H4 (cell line): Measurements from ENCODE around the gene SLC35E4. TPM values are rescaled to one million over a fixed set of nuclear protein-coding genes. Genes with fewer than 3 reads are reported as not detected.
"Not testable (repeated sequence)": the region's sequence is repeated elsewhere in the genome, so short reads cannot be mapped to it uniquely, and the experiment has no call there.

Experiments
- DNase-seq: peaks from one replicate; pipeline ENCODE4 v3.0.0-alpha.2; 2015; ENCODE audit warnings: low spot score
- total RNA-seq: library from RNA; depleted of rRNA; stranded (reverse); fragments of >200 nt; shearing (Covaris generic); gene quantifications from 2 replicates; pipeline ENCODE4 v1.2.3, GENCODE V29; 2014; rRNA removed

SLC35E4 gene, protein sequence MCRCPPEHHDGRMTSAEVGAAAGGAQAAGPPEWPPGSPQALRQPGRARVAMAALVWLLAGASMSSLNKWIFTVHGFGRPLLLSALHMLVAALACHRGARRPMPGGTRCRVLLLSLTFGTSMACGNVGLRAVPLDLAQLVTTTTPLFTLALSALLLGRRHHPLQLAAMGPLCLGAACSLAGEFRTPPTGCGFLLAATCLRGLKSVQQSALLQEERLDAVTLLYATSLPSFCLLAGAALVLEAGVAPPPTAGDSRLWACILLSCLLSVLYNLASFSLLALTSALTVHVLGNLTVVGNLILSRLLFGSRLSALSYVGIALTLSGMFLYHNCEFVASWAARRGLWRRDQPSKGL
- 0.56 and 1.8 TPM in 2 replicates for total RNA-seq

DNA sequence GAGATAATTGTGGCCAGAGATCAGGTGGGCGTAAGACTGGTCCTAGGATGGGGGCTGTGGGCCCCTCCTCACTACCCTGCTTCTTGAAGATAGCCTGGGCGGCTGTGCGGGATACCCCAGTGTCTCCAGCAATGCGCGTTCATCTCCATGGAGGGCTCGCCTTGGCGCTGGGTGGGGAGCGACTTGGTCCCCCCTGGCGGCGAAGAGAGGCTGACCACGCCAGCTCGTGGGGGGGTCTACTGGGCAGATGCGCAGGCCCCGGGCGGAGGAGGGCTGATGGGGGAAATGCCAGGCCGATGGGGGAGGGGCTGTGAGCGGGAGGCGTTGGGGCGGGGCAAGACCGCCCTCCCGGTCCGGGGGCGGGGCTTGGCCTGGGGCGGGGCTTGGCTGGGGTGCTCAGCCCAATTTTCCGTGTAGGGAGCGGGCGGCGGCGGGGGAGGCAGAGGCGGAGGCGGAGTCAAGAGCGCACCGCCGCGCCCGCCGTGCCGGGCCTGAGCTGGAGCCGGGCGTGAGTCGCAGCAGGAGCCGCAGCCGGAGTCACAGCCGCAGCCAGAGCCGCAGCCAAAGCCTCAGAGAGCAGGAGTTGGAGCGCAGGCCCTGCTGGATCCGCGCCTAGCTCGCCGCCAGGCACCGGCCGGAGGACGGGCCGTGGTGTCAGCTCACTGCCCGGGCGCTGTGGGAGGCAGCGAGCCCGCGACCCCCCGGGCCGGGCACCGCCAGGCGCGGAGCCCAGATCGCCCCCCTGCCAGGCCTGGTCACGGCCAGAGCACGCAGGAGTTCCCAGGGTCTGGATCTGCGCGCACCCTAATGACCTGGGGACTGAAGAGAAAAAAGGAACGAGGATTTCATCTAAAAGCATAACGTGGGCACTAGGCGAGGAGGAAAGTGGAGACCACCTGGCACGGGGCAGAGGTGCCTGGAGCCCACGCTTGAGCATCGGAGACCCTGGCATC is at the start of gene SLC35E4:
Gene SLC35E4, plus strand, starts transcription at position 509 of the 953 bp plus-strand sequence. CDS start 670 bp downstream, outside the sequence.
- peak; percentile 44 for DNase-seq

DNA sequence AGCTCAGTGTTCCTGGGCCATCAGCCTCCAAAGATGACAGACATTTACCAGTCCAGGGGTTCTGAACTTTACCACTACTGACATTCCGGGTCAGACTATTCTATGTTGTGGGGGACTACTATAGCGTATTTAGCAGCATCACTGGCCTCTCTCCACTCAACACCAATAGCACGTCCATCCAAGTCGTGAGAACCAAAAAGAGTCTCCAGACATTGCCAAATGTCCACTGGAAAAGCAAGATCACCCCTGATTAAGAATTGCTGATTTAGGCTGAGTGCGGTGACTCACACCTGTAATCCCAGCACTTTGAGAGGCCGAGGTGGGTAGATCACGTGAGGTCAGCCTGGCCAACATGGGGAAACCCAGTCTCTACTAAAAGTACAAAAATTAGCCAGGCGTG is 49.2 kb upstream of the SLC35E4 start:
- DNase-seq: no peak

DNA sequence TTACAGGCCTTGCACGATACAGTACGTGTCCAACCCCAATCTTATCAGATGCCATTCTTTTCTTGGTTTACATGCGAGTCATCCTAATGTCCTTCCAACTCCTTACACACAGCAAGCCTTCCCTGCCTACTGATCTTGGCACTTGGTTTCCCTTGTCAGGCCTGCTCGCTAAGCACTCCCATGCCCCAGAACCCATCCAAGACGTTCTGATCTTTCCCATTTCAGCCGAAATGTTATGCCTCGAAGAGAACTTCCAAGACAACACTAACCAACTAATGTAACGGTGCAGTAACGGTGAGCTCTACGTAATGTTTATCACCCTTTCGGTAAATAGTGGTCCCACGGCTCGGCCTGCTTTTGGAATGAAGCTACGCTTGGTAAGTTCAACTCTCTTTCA is 44.4 kb upstream of the SLC35E4 start:
- DNase-seq: no peak

DNA sequence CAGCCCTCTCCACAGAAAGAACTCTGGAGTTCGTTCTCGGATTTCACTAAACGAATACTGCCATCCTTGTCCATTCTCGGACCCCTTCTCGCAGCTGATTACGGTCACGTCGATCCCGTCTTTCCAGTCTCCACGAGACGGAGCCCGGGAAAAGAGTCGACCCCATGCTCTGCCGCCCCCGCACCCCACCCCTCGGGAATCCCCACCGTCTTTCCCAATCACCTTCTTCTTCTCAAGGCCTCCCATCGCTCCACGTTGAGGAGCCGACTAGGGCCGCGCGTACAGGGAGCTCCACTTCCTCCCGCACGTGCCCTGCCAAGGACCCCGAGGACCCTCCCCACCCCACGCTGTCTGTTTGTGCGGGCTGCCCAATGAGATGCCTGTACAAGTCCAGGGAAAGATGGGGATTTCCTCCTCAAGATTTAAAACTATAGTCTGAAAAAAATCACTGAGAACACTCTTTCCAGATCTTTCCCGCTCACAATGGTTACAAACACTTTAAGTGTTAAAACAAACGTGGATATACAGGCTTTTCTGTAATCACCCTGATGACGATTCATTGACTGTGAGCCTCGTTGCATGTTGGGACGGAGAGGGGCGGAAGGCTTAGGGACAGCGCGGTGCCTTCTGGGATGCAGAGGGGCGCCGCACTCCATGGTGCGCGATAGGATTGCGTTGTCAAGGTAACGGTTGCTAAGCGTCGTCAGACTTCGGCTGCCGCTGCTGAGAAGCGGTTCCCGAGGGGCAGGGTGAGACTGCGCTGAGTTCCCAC is 43.8 kb upstream of the SLC35E4 start, which contains the start of gene PES1:
Gene PES1, minus strand, starts transcription at position 323 of the 772 bp plus-strand sequence. Its CDS starts 77 bp downstream, at position 246.
- DNase-seq: peak; percentile 97

DNA sequence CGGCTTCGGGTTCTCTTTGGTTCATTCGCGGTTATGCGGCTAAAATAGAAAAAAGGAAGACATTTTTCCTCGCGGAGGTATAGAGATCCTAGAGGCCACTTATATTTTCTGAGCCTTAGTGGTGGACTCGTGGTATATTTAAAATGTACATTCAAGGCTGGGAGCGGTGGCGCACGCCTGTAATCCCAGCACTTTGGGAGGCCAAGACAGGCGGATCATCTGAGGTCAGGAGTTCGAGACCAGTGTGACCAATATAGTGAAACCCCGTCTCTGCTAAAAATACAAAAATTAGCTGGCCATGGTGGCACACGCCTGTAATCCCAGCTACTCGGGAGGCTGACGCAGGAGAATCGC is 43.2 kb upstream of the SLC35E4 start:
- DNase-seq: not testable (repeated sequence)

DNA sequence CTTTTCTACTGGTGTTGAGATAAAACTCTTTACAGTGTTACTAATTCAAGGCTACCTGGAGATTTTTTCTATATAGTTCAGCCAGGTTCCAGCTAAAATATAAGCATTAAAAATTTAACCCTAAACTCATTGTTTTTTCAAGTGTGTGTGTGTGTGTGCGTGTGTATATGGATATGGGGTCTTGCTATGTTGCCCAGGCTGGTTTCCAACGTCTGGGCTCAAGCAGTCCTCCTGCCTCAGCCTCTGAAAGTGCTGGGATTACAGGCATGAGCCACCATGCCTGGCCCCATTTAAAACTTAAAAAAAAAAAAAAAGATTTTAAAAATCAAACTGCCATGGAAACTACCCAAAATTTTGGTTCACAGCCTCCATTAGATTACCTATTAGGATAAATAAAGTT is 39.4 kb upstream of the SLC35E4 start:
- DNase-seq: no peak

DNA sequence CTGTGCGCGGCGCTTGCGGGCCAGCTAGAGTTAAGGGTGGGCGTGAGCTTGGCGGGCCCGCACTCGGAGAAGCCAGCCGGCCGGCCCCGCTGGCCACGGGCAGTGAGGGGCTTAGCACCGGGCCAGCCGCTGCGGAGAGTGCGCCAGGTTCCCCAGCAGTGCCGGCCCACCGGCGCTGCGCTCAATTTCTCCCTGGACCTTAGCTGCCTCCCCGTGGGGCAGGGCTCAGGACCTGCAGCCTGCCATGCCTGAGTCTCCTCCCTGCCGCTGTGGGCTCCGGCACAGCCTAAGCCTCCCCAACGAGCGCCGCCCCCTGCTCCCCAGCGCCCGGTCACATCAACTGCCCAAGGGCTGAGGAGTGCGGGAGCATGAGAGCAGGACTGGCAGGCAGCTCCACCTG is 38.7 kb upstream of the SLC35E4 start:
- DNase-seq: no peak

DNA sequence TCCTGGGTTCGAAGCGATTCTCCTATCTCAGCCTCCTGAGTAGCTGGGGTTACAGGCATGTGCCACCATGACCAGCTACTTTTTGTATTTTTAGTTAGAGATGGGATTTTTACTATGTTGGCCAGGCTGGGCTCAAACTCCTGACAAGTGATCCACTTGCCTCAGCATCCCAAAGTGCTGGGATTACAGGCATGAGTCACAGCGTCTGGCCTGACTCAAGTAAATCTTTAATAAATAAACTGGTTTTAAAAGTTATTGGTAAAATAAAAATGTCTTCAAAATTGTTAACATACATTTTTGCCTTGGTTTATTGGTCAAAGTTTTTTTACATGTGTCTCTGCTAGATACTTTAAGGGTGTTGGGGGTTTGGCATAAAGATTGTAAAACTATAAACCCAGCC is 36.6 kb upstream of the SLC35E4 start:
- DNase-seq: no peak

DNA sequence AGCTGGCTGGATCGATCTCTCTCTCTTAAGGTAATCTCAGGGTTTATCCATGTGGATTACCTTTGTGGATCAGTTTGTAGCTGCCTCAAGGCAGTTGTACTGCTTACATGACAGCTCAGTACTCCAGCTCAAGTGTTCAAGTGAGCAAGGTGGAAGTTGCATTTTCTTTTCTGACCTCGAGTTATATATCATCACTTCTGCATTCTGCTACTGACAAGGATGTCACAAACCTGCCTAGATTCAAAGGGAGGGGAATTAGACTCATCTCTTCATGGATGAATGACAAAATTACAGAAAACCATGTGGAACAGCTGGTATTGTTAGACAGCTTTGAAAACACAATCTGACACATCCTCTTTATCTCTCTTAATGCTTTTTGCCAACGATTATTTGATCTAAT is 34.7 kb upstream of the SLC35E4 start:
- no peak for DNase-seq

DNA sequence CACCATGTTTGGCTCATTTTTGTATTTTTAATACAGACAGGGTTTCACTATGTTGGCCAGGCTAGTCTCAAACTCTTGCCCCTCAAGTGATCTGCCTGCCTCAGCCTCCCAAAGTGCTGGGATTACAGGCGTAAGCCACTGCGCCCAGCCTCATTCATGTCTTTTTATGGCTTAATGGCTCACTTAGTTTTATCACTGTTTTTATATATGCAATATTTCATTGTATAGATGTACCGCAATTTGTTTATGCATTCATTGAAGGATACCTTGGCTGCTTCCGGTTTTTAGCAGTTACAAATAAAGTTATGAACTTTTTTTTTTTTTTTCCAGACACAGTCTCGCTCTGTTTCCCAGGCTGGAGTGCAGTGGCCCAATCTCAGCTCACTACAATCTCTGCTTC is 34.1 kb upstream of the SLC35E4 start:
- DNase-seq: no peak

DNA sequence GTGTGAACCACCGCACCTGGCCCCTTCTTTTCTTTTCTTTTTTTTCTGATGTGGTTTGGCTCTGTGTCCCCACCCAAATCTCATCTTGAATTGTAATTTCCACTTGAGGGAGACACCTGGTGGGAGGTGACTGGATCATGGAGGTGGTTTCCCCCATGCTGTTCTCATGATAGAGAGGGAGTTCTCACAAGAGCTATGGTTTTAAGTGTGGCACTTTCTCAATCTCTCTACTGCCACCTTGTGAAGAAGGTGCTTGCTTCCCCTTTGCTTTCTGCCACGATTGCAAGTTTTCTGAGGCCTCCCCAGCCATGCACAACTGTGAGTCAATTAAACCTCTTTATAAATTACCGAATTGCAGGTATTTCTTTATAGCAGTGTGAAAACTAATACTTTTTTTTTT is 33.5 kb upstream of the SLC35E4 start:
- peak; percentile 43 for DNase-seq

DNA sequence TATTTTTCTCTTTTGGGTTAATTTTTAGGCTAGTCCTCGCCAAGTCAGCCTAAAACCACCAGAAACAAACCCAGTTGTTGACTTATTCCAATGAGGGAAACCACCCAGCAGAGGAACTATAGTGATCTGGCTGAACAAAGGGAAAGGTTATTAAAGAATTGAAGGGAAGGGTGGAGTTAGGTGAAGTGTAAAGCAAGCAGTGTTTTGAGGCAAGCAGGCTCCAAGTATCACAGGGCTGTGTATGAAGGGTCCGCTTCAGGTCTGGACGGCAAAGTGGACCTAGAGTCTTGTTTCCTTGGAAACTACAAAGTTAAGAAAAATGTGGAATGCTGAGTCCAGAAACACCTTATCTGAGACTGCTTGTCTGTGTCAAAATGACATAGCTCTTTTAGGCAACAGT is 31.8 kb upstream of the SLC35E4 start:
- no peak for DNase-seq

DNA sequence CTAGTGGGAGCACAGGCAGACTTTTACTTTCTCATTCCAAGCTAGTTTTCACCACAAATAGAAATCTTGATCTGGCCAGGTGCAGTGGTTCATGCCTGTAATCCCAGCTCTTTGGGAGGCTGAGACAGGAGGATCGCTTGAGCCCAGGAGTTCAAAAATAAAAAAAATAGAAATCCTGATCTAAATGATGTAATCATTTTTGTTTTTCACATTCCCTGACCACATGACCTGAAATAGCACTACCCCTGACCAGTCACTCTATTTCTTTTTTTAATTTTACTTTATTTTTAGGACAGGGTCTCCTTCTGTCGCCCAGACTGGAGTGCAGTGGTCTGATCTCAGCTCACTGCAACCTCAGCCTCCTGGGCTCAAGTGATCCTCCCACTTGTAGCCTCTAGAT is 30.9 kb upstream of the SLC35E4 start:
- DNase-seq: no peak

DNA sequence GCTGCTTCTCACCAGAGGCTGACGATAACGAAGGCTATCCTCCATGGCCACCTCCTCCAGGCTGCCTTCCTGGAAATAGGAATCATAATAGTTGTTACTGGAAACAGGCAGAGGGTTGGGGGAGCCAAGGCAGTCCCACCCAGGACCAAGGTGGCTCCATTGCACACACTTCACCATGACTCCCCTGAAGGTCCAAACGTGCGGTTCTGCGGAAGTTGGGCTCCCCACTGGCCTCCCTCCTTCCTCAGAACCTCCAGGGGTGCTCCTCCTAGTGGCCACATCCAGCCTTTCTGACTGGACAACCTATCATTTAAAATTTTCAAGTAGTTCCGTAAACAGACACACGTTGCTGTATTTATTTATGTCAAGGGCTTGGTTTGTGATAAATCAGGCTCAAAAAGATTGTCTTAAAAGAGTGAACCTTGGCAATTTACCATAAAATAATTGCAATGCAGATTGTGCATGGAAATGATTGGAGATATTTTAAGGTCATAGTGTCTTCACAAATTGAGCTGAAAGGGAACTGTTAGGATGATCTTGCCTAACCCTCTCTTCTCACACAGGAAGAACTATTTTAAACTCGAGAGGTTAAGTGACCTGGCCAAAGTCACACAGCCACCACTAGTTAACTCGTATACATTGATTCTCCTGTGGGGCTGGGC is 30.0 kb upstream of the SLC35E4 start:
- peak; percentile 20 for DNase-seq

DNA sequence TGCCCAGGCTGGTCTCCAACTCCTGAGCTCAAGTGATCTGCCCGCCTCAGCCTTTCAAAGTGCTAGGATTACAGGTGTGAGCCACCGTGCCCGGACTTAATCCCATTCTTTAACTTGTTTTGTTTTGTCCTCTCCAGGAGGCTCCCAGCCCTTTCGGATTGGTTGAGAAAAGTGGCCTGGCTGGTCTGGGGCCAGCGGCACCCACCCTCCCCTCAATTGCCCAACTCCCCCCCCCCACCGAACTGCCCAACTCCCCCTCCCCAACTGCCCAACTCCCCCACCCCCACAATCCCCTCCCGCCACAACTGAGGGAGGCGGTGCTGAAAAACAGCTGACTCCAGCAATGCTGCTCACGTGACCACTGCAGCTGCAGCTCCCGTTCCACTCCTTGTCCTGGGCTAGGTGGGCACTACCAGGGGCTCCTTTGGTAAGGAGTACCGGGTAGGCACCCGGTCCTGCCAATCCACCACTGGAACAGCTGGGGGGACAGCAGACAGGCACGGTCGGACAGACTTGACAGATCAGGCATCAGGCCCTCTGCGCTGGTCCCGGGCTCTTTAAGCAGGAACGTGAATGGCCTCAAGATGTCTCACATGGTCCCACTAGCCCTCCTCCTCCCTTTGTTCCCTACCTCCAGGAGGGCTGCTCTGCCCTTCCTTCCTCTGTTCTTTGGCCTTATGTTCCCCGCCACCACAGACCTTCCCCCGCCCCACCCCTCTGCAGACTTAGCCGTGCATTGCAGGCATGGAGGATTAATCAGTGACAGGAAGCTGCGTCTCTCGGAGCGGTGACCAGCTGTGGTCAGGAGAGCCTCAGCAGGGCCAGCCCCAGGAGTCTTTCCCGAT is 28.9 kb upstream of the SLC35E4 start, which contains the start of gene TCN2:
Gene TCN2, plus strand, starts transcription at position 720 of the 845 bp plus-strand sequence. CDS start 158 bp downstream, outside the sequence.
- peak; percentile 54 for DNase-seq

DNA sequence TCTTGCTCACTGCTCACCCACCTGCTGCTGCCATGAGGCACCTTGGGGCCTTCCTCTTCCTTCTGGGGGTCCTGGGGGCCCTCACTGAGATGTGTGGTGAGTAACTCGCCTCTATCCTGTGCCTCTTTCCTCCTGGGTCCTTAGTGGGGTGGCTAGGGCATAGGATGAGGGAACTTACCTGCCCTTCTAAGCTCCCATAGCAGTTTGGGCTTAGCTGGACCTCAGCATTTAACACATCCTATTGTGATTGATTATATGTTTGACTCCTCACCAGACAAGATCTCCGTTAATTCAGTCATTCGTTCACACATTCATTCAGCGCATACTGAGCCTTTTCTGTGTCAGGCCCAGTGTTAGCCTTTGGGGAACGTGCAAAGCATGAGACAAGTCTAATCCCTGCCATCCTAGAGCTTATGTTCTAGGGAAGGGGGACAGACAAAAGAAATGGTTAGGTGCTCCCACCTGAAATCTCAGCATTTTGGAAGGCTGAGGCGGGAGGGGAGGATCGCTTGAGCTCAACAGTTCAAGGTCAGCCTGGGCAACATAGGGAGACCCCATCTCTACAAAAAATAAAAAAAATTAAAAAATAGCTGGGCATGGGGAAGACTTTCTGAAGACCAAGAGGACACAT is 28.2 kb upstream of the SLC35E4 start:
- DNase-seq: no peak

DNA sequence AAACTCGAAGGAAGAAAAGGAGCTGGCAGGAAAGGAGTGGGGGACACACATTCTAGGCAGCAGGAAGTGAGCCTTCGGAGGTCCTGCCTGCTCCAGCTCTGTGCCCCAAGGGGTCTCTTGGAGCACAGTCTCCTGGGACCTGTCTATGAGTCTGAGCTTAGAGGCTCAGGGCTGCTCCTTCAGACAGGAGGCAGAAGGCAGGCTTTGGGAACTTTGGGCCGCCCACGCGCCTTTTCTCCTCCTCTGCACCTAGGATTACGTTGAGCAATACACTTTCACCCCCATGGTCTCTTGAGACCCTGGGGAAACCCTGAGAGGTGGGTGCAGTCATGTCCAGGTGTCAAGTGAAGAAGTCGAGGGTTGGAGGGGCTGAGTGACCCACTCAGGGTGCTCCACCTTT is 27.6 kb upstream of the SLC35E4 start:
- DNase-seq: no peak

DNA sequence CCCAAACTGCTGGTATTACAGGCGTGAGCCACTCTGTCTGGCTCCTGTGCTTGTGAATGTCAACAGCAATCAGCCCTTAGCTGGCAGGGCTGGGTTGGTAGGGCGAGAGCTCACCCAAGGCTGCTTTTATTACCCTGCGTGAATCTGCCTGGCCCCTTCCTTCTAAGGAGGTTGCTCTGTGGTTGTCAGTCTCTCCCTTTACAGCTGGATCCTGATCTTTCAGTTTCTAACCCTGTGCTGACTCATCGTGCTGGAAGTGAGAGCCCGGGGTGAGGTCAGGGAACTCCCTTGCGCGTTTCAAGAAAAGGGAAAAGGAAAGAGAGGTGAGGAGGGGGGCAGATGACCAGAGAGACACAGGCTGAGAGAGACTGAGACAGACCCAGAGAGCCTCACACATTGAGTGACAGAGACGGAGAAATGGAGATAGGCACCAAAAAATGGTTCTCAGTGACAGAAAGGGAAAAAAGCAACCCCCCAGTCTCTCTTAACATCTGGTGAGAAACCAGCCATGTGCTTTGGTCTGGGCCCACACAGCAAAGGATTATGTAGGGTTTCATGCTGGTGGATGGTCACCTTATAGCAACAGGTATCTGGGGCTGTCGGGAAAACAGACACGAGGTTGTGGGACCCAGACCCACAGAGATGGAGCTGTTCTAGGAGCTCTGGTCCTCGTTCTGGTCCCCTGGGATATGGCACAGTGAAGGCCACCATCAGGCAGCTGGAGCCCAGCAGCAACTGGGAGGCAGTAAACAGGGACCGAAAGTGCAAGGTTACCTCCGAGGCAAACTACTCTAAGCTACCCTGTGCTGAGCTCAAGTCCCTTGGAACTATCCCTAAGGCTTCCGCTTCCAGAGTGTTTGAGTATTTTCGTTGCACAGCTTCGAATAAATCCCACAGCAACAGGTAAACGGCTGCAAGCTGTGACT is 26.1 kb upstream of the SLC35E4 start:
- peak; percentile 76 for DNase-seq

DNA sequence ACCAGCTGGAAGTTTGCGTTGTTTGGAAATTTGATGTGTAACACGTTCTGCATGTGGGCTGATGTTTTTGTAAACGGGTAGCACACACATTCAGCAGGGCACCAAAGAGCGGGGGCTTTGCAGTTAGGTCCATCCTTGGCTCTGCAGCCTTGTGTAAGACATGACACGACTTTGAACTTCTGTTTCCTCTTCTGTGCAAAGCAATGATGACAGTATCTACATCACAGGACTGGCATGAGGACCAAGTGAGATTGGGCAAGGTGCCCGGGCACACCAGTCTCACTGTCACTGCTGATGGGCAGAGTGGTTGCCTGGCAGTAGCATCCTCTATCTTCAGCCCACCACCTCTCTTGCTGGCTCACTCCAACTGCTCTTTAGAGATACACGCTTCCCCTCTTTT is 25.3 kb upstream of the SLC35E4 start:
- DNase-seq: no peak
